DMS 273 (cell line): Measurements from ENCODE around the gene SLC7A5.
A peak's percentile ranks its signal among the peaks of the same experiment; 100 is the strongest.
"Not testable (repeated sequence)": the region's sequence is repeated elsewhere in the genome, so short reads cannot be mapped to it uniquely, and the experiment has no call there.

Experiments used
- DNase-seq: peaks from one replicate; lab custom pipeline; 2025; ENCODE audit not compliant: unreplicated experiment; lab: John Stamatoyannopoulos, UW

The SLC7A5 gene

DNA sequence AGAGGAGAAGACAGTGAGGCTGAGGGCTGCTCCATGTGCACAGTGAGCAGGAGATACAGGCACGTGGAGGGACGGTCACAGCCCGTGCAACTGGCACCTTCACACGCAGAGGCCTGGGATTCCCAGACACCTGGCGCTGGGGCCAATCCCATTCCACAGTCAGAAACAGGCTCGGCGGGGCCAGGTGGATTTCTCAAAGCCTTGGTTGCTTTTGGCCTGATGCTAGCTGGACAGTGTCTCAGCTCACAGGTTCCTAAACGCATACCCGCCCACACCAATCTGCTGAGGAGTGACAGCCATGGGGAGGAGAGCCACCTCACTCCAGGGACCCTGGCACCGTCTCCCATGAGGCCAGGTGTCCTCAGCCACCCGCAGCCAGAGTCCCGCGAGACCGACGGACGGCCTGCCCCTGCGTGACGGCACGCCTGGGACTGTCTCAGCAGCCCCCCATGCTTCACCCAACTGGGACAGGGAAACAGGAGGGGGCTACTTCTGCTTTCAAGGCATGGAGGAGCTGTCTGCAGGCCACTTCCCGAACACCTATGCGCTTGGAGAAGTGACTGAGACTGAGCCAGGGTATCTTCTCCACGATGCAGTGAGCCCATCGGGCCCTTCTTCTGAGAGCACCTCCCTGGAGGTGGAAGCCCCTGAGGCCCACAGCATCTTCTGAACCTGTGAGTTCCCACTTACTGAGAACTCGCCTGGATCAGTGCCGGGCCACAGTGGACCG is 6.5 kb downstream of the SLC7A5 start:
- peak; percentile 38 for DNase-seq

DNA sequence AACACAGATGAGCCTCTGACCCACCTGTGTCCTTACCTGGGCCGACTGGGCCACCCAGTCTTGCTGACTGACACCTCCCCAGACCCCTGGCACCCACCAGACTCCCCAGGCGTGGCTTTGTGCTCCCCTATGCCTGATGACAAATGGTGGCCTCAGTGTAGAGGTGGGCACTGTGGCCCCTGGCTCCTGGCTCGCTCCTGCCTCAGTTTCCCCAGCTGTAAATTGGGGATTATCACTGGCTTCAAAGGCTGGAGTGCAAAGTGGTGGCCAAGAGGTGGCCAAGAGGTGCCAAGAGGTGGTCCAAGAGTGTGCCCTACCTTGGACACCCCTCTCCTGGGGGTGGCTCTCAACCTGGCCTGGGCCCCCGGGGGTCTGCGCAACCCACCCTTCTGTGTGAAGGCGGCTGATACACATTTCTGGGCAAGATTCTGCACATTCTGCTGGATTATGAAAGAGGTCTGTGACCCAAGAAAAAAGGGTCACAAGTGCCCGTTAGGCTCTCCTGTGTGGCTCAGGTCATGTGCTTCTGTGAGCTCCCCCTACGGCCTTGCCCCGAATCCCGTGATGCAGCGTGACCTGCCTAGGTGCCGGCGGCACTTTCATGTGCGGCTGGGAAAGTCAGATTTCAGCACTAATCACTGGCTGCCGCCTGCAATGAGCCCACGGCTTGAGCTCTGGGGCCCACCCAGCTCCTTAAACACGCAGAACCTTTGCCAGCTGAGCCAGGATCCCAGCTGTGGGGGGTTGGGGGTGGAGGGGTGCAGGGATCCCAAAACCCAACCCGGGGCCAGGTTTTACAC is 7.8 kb downstream of the SLC7A5 start:
- peak; percentile 35 for DNase-seq

DNA sequence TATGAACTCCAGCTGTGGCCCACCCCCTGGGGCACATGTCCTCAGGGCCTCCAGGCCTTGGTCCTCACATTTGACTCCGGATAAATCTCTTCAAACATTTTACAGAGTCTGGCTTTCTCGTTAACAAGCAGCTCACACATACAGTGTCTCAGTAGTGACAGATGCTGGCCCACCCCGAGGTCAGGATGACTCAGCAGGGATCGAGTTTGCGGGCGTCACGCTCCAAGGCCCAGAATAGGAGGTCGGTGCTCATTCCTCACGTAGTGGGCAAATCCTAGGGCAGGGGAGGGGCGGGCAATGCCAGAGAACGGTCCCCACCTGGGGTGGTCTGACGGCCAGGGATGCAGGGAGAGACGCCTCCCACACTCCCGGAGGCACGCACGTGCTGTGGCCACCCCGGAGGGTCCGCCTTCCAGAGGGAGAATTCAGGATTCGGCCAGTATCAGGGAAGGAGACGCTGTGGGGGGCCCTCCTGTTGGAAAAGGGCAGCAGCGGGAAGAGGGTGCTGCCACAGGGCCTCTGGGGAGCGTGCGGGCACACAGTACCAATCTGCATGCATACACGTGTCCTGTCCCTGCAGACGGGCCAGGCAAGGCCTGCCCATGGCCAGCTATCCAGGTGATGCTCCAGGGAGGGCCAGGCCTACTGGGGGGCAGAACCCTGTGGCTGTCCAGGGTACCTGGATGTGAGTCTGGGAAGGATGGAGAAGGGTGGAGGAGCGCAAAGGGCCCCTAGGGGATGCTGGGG is 8.6 kb downstream of the SLC7A5 start:
- DNase-seq: peak; percentile 92

GRCh38 chr16:87858151-87858993 is 10.9 kb downstream of the SLC7A5 start:
- not testable (repeated sequence) for DNase-seq

GRCh38 chr16:87856791-87857228 is 12.5 kb downstream of the SLC7A5 start:
- no peak for DNase-seq

DNA sequence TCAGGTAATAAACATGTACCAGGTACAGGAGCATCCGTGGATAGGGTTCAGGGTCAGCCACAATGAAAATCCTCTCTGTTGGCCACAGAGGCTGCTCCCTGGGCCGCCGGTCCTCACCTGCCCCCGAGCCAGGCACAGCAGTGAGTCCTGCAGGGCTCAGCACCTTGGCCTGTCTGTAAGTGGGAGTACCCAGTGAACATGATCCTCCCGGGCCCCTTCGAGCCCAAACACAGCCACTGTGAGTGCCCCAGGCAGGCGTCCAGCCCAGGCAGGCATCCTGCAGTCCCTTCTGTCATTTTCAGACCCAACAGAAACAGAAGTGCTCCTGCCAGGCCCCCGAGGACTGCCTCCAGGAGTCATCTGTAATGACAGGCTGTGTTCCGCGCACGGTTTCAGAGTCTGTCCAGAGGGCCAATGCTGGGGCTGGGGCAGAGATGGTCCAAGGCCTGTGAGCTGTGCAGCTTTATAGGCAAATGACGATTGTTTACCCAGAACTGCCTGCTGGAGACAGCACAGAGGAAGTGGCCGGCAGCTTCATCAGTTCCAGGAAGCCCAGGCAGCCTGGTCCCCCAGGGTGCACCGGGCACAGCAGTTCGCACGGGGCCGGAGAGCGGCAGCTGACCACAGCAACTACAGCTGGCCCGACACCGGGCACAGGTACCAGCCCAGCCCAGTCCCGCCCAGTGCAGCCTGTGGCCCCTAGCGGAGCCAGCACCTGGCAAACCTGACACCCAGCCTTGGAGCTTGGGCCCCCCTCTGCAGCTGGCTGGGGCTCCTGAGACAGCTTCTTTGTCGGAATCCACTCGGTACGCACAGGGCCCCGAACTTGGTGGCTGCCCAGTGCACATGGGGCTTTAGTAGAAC is 13.2 kb downstream of the SLC7A5 start:
- peak; percentile 48 for DNase-seq

DNA sequence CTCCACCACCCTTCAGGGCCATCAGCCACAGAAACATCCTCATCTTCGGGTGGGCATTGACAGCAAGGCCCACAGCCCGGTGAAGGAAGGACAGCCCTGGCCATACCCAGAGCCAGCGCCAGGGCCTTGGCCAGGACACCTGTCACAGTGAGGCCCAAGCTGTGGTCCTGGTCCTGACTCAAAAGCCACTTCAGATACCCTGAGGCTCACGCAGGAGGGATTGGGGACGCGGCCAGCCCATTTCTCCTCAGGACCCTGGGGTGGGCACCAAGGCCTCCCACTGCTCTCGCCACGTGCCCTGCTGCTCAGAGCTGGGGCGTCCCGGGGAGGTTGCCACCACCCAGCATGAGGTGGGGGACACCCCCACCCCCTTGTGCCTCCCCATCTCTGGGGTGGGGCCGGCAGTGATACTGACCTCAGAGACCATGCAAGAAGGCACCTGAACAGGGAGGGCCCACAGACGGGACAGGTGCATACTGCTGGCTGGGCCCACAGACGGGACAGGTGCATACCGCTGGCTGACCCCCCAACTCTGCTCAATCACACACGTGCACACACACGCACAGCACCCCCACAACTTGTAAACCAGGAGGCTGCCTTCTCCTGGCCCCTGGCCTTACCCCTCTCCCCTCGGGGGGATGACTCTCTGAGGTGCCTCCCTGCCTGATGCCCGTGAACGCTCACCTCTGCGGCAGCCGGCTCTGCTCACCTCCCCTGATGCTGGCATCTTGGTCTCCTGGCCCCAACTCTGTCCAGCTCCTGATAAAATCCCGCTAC is 14.2 kb downstream of the SLC7A5 start:
- DNase-seq: no peak

GRCh38 chr16:87854053-87854906 is 15.0 kb downstream of the SLC7A5 start:
- peak; percentile 66 for DNase-seq

GRCh38 chr16:87853411-87854052 is 15.8 kb downstream of the SLC7A5 start:
- DNase-seq: peak; percentile 94

DNA sequence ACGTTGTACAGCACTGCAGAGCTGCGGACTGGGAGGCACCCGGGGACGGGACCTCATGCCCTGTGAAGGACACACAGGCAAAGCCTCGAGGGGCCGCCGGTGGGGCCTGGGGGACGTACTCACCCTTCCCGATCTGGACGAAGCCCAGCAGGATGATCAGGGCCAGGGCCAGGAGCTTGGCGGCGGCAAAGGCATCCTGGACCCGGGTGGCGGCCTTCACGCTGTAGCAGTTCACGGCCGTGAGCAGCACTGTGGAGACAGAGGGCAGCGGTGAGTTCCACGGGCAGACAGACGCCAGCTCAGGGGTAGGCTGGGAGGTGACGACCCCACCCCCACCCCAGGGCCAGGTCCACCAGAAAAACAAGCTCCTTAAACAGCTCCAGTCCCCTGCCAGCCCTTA is 17.7 kb downstream of the SLC7A5 start:
- no peak for DNase-seq

DNA sequence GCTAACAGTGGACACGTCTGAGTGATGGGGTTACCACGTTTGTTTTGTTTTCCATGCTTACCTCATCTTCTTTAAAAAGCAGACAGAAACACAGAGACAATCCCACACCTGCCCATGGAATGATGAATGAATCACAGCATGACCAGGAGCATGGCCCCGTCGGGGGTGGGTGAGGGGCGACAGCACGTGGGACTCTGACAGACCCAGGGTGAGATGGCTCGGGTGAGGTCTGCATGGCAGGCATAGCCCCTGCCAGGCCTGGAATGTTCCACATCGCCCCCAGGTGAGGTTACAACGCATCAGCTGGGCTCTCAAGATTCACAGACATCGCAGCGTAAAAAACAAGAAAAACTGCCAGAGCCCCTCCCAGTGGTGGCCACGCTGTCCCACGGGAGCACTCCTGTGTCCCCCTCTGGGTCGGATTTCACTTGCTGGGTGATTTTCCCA is 18.1 kb downstream of the SLC7A5 start:
- no peak for DNase-seq

GRCh38 chr16:87850009-87851006 is 19.0 kb downstream of the SLC7A5 start:
- DNase-seq: peak; percentile 78

DNA sequence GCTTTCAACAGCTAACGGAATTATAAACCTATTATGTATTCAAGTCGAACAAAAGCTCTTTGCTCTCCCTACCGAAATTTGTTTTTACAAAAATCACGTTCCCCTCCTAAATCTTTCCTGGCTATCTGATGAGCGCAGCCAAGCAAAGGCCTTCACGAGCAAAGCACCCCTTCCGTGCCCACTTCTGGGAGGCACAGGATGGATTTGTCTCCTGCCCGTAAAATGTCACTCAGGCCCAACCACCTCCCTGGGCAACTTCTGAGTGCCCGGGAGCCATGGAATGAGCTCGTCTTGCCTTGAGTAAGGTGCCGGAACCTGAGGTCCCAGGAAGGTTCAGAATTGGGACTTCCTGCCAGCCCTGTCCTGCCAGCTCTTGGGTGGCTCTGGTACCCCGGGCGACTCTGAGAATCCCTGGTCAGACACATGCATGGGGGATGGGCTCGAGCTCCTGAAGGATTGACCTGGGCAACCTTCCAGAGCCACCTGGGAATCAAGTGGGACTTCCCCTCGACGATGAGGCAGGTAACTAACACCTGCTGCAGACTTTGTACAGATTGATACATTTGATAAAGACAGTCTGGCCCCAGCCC is 19.8 kb downstream of the SLC7A5 start:
- no peak for DNase-seq

DNA sequence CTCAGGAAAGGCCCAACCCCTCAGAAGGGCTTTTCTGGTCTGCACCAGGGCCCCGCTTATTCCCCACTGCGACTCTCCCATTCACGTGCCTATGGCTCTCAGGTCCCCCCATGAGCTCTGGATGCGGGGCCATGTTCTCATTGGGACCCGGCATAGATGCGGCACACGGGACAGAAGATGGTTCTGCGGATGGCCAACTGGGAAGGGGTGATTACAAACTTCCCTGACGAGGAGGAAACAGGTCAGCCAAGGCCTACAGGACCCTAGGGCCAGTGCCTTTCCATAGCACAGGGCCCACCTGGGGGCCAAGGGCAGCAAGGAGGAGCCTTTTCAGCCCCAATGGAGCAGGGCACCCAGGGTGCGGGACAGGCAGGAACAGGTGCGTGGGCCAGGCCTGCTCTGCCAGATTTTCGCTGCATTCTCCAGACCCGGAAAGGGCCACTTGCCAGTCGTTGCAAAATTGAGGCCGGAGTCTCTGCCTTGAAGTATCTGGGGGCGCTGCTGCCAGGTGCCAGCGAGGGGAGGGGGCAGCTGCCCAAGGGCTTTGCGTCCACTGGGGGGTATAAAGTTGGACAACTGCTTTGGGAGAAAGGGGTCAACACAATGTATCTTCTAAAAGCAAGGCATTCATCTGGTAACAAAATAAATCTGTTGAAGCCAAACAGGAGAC is 20.5 kb downstream of the SLC7A5 start:
- no peak for DNase-seq
